HEK293 (cell line): ENCODE results near the gene ACTN4.

Source experiments
- CTCF ChIA-PET: fragments of 350-600 bp; formaldehyde crosslinking; extraction: SDS; loops from one replicate; lab custom pipeline; 2021; ENCODE audit warnings: antibody characterized with exemption; lab: Yijun Ruan, JAX
- POLR2A ChIA-PET: fragments of 300-600 bp; formaldehyde crosslinking; extraction: SDS; loops from one replicate; lab custom pipeline; 2020; ENCODE audit warnings: antibody characterized with exemption, inconsistent platforms; lab: Yijun Ruan, JAX
- H3K27ac ChIP-seq: fragments of 200-500 bp; sonication (Bioruptor generic); 2 replicates; pipeline ENCODE4 v1.5.1; 2014; ENCODE audit warnings: low read depth, low read length, control low read depth, inconsistent platforms; ENCODE audit errors: extremely low read depth
- H3K36me3 ChIP-seq, 2 experiments: fragments of 200-500 bp in 1 of 2; sonication (Bioruptor generic) in 1 of 2; 1 replicate in 1 of 2; 2 replicates in 1 of 2; pipeline ENCODE4 v1.5.1; 2014 to 2017; ENCODE audit warnings: inconsistent platforms in 2 of 2, low read length in 2 of 2; ENCODE audit not compliant: control insufficient read depth in 2 of 2, insufficient read depth in 1 of 2
- H3K4me1 ChIP-seq: fragments of 200-500 bp; sonication (Bioruptor generic); 2 replicates; pipeline ENCODE4 v1.5.1; 2014; ENCODE audit warnings: mild to moderate bottlenecking, low read length, inconsistent platforms; ENCODE audit not compliant: control insufficient read depth, insufficient read depth
- H3K4me3 ChIP-seq: 2 replicates; pipeline ENCODE4 v1.5.1; 2011; ENCODE audit warnings: low read depth, mild to moderate bottlenecking, control low read depth, low read length, moderate library complexity
- H3K9me3 ChIP-seq: fragments of 200-500 bp; sonication (Bioruptor generic); 2 replicates; pipeline ENCODE4 v1.5.1; 2014; ENCODE audit warnings: low read depth, low read length, inconsistent platforms; ENCODE audit not compliant: control insufficient read depth, insufficient read depth
- CTCF ChIP-seq: fragments of 450-650 bp; formaldehyde crosslinking; IDR thresholded peaks from 2 replicates; pipeline ENCODE4 v1.5.1; 2016; ENCODE audit warnings: missing biosample characterization, missing genetic modification characterization
- EGR2 ChIP-seq: fragments of 450-650 bp; formaldehyde crosslinking; IDR thresholded peaks from 2 replicates; pipeline ENCODE4 v1.5.1; 2016; ENCODE audit warnings: low read depth, missing biosample characterization, missing genetic modification characterization
- GLIS2 ChIP-seq: fragments of 450-650 bp; formaldehyde crosslinking; IDR thresholded peaks from 2 replicates; pipeline ENCODE4 v1.5.1; 2016; ENCODE audit warnings: missing biosample characterization, missing genetic modification characterization
- KLF1 ChIP-seq: fragments of 450-650 bp; formaldehyde crosslinking; IDR thresholded peaks from 2 replicates; pipeline ENCODE4 v1.5.1; 2016; ENCODE audit warnings: missing biosample characterization, missing genetic modification characterization
- KLF8 ChIP-seq: fragments of 450-650 bp; formaldehyde crosslinking; IDR thresholded peaks from 2 replicates; pipeline ENCODE4 v1.5.1; 2016; ENCODE audit warnings: missing biosample characterization, missing genetic modification characterization
- KLF9 ChIP-seq: fragments of 450-650 bp; formaldehyde crosslinking; IDR thresholded peaks from 2 replicates; pipeline ENCODE4 v1.5.1; 2016; ENCODE audit warnings: missing biosample characterization, missing genetic modification characterization, low read depth
- ZFHX2 ChIP-seq: fragments of 450-650 bp; formaldehyde crosslinking; conservative IDR thresholded peaks from 2 replicates; pipeline ENCODE4 v1.5.1; 2016; ENCODE audit warnings: missing biosample characterization, missing genetic modification characterization
- ZIC2 ChIP-seq: fragments of 450-650 bp; formaldehyde crosslinking; IDR thresholded peaks from 2 replicates; pipeline ENCODE4 v1.5.1; 2016; ENCODE audit warnings: missing biosample characterization, missing genetic modification characterization
- ZNF324 ChIP-seq: fragments of 450-650 bp; formaldehyde crosslinking; IDR thresholded peaks from 2 replicates; pipeline ENCODE4 v1.5.1; 2016; ENCODE audit warnings: missing biosample characterization, missing genetic modification characterization
- ZNF518A ChIP-seq: fragments of 450-650 bp; formaldehyde crosslinking; conservative IDR thresholded peaks from 2 replicates; pipeline ENCODE4 v1.5.1; 2016; ENCODE audit warnings: low read depth, missing biosample characterization, missing genetic modification characterization
- ZNF654 ChIP-seq: fragments of 450-650 bp; formaldehyde crosslinking; IDR thresholded peaks from 2 replicates; pipeline ENCODE4 v1.5.1; 2016; ENCODE audit warnings: low read depth, missing biosample characterization, missing genetic modification characterization
- ZNF664 ChIP-seq: fragments of 450-650 bp; formaldehyde crosslinking; IDR thresholded peaks from 2 replicates; pipeline ENCODE4 v1.5.1; 2016; ENCODE audit warnings: missing biosample characterization, missing genetic modification characterization
- ZNF692 ChIP-seq: fragments of 450-650 bp; formaldehyde crosslinking; IDR thresholded peaks from 2 replicates; pipeline ENCODE4 v1.5.1; 2016; ENCODE audit warnings: missing biosample characterization, missing genetic modification characterization

Gene ACTN4

DNA sequence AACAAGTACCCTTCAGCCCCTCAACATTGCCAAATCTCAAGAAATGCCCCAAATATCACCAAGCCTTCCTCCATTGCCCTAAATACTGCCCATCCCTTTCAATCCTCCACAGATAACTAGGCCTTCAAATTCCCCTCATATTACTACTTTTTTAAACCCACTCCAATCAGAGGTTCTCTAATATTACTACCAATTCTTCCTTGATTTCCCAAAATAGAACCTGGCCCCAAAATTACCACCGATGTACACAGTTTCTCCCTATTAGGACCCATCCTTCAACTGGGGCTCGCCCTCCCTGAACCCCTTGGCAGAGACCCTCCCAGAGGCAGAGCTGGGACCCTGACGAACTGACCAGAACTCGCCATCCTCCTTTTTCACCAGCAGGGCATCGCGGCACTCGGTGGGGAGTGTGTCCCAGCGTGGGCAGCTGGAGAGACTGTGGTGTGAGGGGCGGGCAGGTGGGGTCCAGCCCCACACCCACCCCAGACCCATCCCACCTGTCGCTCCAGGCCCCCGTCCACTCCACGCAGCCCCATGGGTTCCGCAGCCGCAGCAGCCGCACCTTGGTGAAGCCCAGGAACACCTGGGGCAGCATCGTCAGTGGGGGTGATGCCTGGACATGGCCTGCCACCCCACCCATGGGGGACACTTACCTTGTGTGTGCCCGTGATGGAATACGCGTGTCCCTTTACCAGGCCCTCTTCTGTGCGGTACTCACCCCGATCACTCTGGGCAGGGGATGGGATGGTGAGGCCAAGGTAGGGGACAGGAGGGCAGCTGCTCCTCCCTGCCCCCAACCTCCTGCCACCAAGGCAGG lies 90.7 kb downstream of the ACTN4 start (continued):
- no peak for TF ChIP-seq ZNF518A
- no peak for TF ChIP-seq ZNF692
- TF ChIP-seq ZNF664 (tag by site-specific recombination), result no peak
- peak; percentile 43; the same call in 1 of the 2 replicates for TF ChIP-seq GLIS2 (tag by site-specific recombination)
- TF ChIP-seq, all 188 proteins: peak for 4

DNA sequence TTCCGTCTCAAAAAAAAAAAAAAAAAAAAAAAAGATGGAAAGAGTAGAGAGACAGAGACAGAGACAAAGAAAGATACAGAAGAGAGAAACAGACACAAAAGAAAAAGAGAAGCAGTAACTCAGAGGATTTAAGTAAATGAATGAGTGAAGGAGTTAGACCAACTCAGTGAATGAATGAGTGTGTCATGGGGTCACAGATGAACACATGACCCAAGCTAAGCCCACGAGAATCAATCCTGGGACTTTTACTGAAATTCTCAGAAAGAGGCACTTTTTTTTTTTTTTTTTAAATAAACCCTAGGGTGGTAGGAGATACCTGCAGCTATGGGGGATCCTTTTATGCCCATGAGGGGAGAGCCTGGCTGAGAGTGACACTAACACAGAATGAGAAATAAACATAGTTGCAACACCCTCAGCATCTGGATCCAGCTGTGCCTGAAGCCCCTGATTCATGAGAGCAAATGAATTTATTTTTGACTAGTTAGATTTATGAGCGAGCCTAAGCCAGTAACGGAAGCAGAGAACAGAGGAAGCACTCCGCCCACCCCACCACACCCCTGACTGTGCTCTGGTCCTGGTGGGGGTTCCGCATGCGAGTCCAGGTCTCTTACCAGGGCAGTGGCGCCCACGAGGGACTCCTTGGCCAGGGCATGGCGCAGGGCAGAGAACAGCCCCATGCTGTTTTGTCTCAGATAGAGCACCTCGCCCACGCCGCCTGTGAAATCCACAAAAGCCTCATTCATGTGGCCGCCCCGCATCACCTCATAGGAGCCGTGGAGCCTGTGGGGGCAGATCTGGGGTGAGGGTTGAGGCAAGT lies 92.2 kb downstream of the ACTN4 start:
- H3K4me3 ChIP-seq, result no peak overlapping the region
- POLR2A ChIA-PET, result no interaction called here
- H3K36me3 ChIP-seq, result no peaks in the 10 kb centered on the region; a peak in 1 of 3 replicates
- TF ChIP-seq KLF9 (peak; percentile 10; the same call in 1 of the 2 replicates), KLF8 (peak; percentile 18; the same call in 1 of the 2 replicates), ZNF324 (tag by site-specific recombination) (no peak), CTCF (tag by site-specific recombination) (no peak), ZIC2 (tag by site-specific recombination) (peak; percentile 12; the same call in 1 of the 2 replicates), ZFHX2 (tag by site-specific recombination) (peak; percentile 64), KLF1 (peak; percentile 32; the same call in 1 of the 2 replicates), EGR2 (peak; percentile 79)
- H3K9me3 ChIP-seq, result no peaks in the 10 kb centered on the region
- H3K27ac ChIP-seq, result no peak overlapping the region
- CTCF ChIA-PET, result interaction anchor here (0.7 to 1.4 kb wide), 5 partner anchors 10 to 1780 kb away, joined by 3 to 9 read pairs (median 3); partner anchors contain the start of genes MRPS12 and SARS2
- peaks cover 5% of the 10 kb centered on the region for H3K4me1 ChIP-seq

- Histone ChIP-seq H3K27ac (no peak overlapping the region), H3K4me3 (no peak overlapping the region), H3K36me3 (no peaks in the 10 kb centered on the region; a peak in 1 of 3 replicates), H3K9me3 (no peaks in the 10 kb centered on the region), H3K4me1 (peaks cover 5% of the 10 kb centered on the region)
- ChIA-PET CTCF (interaction anchor here (0.7 to 1.4 kb wide), 3 partner anchors 10 to 190 kb away, joined by 3 to 9 read pairs (median 5); partner anchors contain the start of genes MRPS12 and SARS2), POLR2A (no interaction called here)
- TF ChIP-seq ZNF654 (no peak), EGR2 (0 out of 2 replicates have a peak, but pooled peaks have one; percentile 3)
Observed at GRCh38 chr19:38740257-38740592, 92.8 kb downstream of the ACTN4 start.
